Astrocyte of the spinal cord (primary cell): Measurements from ENCODE around the gene CCDC12.

Experiments used
- DNase-seq: peaks from one replicate; pipeline ENCODE4 v3.0.0; 2011; ENCODE audit warnings: low read depth, low spot score
- H3K4me3 ChIP-seq: 2 replicates; pipeline ENCODE4 v1.5.1; 2011; ENCODE audit warnings: low read depth, mild to moderate bottlenecking, low read length, moderate library complexity
- CTCF ChIP-seq: IDR thresholded peaks from 2 replicates; pipeline ENCODE4 v1.5.1; 2012; ENCODE audit warnings: low read depth, mild to moderate bottlenecking, low read length, inconsistent platforms
- in situ Hi-C: cut with HindIII; loops from 2 replicates; pipeline ENCODE4 v1.10.0; 2017; ENCODE audit warnings: low sequenced_read_pairs

Gene CCDC12

GRCh38 chr3:46987319-46987742 lies 10.8 kb upstream of the CCDC12 start:
- TF ChIP-seq CTCF: no peak
- DNase-seq: no peak
- in situ Hi-C loops: no loop called here
- no peak overlapping the region for H3K4me3 ChIP-seq

- in situ Hi-C loops: no loop called here
- no peak for TF ChIP-seq CTCF
- DNase-seq: no peak
- H3K4me3 ChIP-seq: no peak overlapping the region
Observed at GRCh38 chr3:46986782-46987310, 10.3 kb upstream of the CCDC12 start.

GRCh38 chr3:46986055-46986730 lies 9.6 kb upstream of the CCDC12 start:
- no peak overlapping the region for H3K4me3 ChIP-seq

GRCh38 chr3:46985588-46985987 lies 9.0 kb upstream of the CCDC12 start:
- in situ Hi-C loops: no loop called here
- TF ChIP-seq CTCF: no peak
- no peak for DNase-seq
- no peak overlapping the region for H3K4me3 ChIP-seq

More at GRCh38 chr3:46986055-46986730, 9.6 kb upstream of the CCDC12 start:
- TF ChIP-seq CTCF: no peak
- in situ Hi-C loops: no loop called here
- no peak for DNase-seq

- no peak for TF ChIP-seq CTCF
- H3K4me3 ChIP-seq: no peak overlapping the region
- in situ Hi-C loops: no loop called here
- no peak for DNase-seq
Observed at GRCh38 chr3:46984591-46985459, 8.3 kb upstream of the CCDC12 start.

GRCh38 chr3:46982546-46982945 lies 6.0 kb upstream of the CCDC12 start:
- no peak overlapping the region for H3K4me3 ChIP-seq
- in situ Hi-C loops: no loop called here
- no peak for DNase-seq

More at GRCh38 chr3:46982546-46982945, 6.0 kb upstream of the CCDC12 start:
- TF ChIP-seq CTCF: no peak
